Measurements from ENCODE around the gene HS3ST3B1.

DNA sequence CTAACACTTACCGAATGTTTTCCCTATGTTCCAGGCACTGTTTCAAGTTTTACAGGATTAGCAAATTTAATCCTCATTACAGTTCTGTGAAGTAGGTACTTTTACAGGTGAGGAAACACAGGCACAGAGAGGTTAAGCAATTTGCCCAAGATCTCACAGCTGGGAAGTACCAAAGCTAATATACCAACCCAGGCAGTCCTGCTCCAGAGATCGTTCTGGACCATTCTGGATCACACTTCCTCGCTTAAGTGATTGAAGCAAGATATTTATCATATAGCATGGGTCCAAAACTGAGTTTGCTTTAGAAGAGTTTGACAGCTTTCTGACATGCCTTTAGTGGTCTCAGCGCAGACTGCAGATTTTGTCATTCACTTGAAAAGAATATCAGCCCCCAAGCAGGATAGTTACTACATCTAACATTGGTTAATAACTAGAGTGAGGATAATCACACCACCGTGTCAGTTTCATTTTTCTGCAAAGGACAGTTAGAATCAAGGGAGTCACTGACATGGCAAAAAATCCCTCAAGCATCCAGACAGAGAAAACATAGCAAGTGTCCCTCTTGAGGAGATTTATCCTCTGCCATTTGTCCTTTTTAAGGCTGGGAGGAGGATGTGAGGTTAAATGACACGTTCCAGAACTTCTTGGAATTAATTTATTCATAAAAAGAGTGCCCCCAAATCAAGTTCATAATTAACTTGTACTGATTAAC is 5.1 kb downstream of the HS3ST3B1 start:
- TF ChIP-seq, protein P1, sequence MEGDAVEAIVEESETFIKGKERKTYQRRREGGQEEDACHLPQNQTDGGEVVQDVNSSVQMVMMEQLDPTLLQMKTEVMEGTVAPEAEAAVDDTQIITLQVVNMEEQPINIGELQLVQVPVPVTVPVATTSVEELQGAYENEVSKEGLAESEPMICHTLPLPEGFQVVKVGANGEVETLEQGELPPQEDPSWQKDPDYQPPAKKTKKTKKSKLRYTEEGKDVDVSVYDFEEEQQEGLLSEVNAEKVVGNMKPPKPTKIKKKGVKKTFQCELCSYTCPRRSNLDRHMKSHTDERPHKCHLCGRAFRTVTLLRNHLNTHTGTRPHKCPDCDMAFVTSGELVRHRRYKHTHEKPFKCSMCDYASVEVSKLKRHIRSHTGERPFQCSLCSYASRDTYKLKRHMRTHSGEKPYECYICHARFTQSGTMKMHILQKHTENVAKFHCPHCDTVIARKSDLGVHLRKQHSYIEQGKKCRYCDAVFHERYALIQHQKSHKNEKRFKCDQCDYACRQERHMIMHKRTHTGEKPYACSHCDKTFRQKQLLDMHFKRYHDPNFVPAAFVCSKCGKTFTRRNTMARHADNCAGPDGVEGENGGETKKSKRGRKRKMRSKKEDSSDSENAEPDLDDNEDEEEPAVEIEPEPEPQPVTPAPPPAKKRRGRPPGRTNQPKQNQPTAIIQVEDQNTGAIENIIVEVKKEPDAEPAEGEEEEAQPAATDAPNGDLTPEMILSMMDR (IDR thresholded peaks at IDR 0.05): no peak
- TF ChIP-seq EP300 (IDR thresholded peaks at IDR 0.05): no peak

Measured in esophagus muscularis mucosa (tissue), 3 donors.